Astrocyte (in vitro differentiated cells and primary cell): ENCODE data around the gene MEGF6. TPM values are rescaled to one million over a fixed set of nuclear protein-coding genes. Genes with fewer than 3 reads are reported as not detected.

Experiments
- DNase-seq: peaks from one replicate; pipeline ENCODE4 v3.0.0-alpha.2; 2010; ENCODE audit warnings: low read depth
- FAIRE-seq: peaks from 2 replicates; lab custom pipeline; 2011; peaks lifted over from hg19 to GRCh38; lab: Jason Lieb, UNC
- H2AFZ ChIP-seq: 2 replicates; pipeline ENCODE4 v1.6.0; 2012; ENCODE audit warnings: low read depth, low read length, inconsistent platforms
- H3K27ac ChIP-seq: 2 replicates; pipeline ENCODE4 v1.5.1; 2011; ENCODE audit warnings: low read depth, low read length, inconsistent platforms
- H3K27me3 ChIP-seq: 2 replicates; pipeline ENCODE4 v1.6.0; 2011; ENCODE audit warnings: low read length, inconsistent platforms; ENCODE audit not compliant: insufficient read depth
- H3K36me3 ChIP-seq: 2 replicates; pipeline ENCODE4 v1.5.1; 2011; ENCODE audit warnings: low read length, inconsistent platforms; ENCODE audit not compliant: insufficient read depth
- H3K4me1 ChIP-seq: 2 replicates; pipeline ENCODE4 v1.5.1; 2011; ENCODE audit warnings: low read length, inconsistent platforms; ENCODE audit not compliant: insufficient read depth
- H3K4me2 ChIP-seq: 2 replicates; pipeline ENCODE4 v1.6.0; 2012; ENCODE audit warnings: low read length, inconsistent platforms
- H3K4me3 ChIP-seq: 2 replicates; pipeline ENCODE4 v1.5.1; 2011; ENCODE audit warnings: low read depth, mild to moderate bottlenecking, low read length, inconsistent platforms; ENCODE audit not compliant: insufficient read depth
- H3K79me2 ChIP-seq: 2 replicates; pipeline ENCODE4 v1.6.0; 2012; ENCODE audit warnings: mild to moderate bottlenecking, low read length, inconsistent platforms; ENCODE audit not compliant: insufficient read depth
- H3K9ac ChIP-seq: 2 replicates; pipeline ENCODE4 v1.6.0; 2012; ENCODE audit warnings: mild to moderate bottlenecking, low read length, inconsistent platforms
- H3K9me3 ChIP-seq: 2 replicates; pipeline ENCODE4 v1.5.1; 2012; ENCODE audit warnings: low read depth, mild to moderate bottlenecking, low read length, inconsistent platforms; ENCODE audit not compliant: insufficient read depth
- H4K20me1 ChIP-seq: 2 replicates; pipeline ENCODE4 v1.6.0; 2012; ENCODE audit warnings: low read length, inconsistent platforms; ENCODE audit not compliant: insufficient read depth
- H3K27ac Mint-ChIP-seq: one replicate; pipeline ENCODE4 v1.8.0; 2021; ENCODE audit warnings: mild to moderate bottlenecking, mixed read lengths; ENCODE audit not compliant: unreplicated experiment
- H3K27me3 Mint-ChIP-seq: one replicate; pipeline ENCODE4 v1.8.0; 2021; ENCODE audit warnings: low read depth, mixed read lengths; ENCODE audit not compliant: unreplicated experiment
- H3K36me3 Mint-ChIP-seq: one replicate; pipeline ENCODE4 v1.8.0; 2021; ENCODE audit warnings: low read depth, mixed read lengths; ENCODE audit not compliant: unreplicated experiment
- H3K4me1 Mint-ChIP-seq: one replicate; pipeline ENCODE4 v1.8.0; 2021; ENCODE audit warnings: low read depth, mixed read lengths; ENCODE audit not compliant: unreplicated experiment
- H3K4me3 Mint-ChIP-seq: one replicate; pipeline ENCODE4 v1.8.0; 2021; ENCODE audit warnings: mild to moderate bottlenecking, moderate library complexity, mixed read lengths; ENCODE audit not compliant: unreplicated experiment
- H3K9me3 Mint-ChIP-seq: one replicate; pipeline ENCODE4 v1.8.0; 2021; ENCODE audit warnings: mild to moderate bottlenecking, mixed read lengths; ENCODE audit not compliant: unreplicated experiment
- CTCF ChIP-seq: IDR thresholded peaks from 2 replicates; pipeline ENCODE4 v1.5.1; 2011; ENCODE audit warnings: low read depth, mild to moderate bottlenecking, inconsistent platforms, low read length, moderate library complexity; ENCODE audit not compliant: insufficient read depth
- EZH2 ChIP-seq: IDR thresholded peaks from 2 replicates; pipeline ENCODE4 v1.6.1; 2012; ENCODE audit warnings: mild to moderate bottlenecking, low read length, inconsistent platforms; ENCODE audit not compliant: insufficient read depth
- total RNA-seq: library from RNA; stranded (reverse); gene quantifications from 2 replicates; pipeline ENCODE4 v1.2.1, GENCODE V29; 2021

MEGF6 gene
- total RNA-seq, 1 donor from 2014 or later, result 14.8 TPM

- Mint-ChIP-seq H3K4me3 (no peak overlapping the region), H3K9me3 (no peaks in the 10 kb centered on the region), H3K27ac (no peak overlapping the region), H3K36me3 (no peaks in the 10 kb centered on the region), H3K4me1 (no peaks in the 10 kb centered on the region), H3K27me3 (no peaks in the 10 kb centered on the region)
- Histone ChIP-seq H3K4me1 (peaks cover 25% of the 10 kb centered on the region), H3K9ac (no peak overlapping the region), H2AFZ (no peak overlapping the region), H3K4me3 (no peak overlapping the region), H3K27ac (no peak overlapping the region), H3K9me3 (no peaks in the 10 kb centered on the region), H4K20me1 (no peaks in the 10 kb centered on the region), H3K27me3 (no peaks in the 10 kb centered on the region), H3K36me3 (no peaks in the 10 kb centered on the region), H3K79me2 (no peaks in the 10 kb centered on the region), H3K4me2 (no peak overlapping the region)
- FAIRE-seq (no peak), DNase-seq (no peak)
- TF ChIP-seq EZH2 (no peak), CTCF (no peak)
These were observed 111.7 kb downstream of the MEGF6 start for GRCh38 chr1:3499611-3500010.

GRCh38 chr1:3498986-3499385, 112.3 kb downstream of the MEGF6 start:
- H4K20me1 ChIP-seq, result no peaks in the 10 kb centered on the region
- Mint-ChIP-seq H3K27me3 (no peaks in the 10 kb centered on the region), H3K4me3 (no peak overlapping the region), H3K27ac (no peak overlapping the region), H3K36me3 (no peaks in the 10 kb centered on the region), H3K9me3 (no peaks in the 10 kb centered on the region), H3K4me1 (no peaks in the 10 kb centered on the region)
- DNase-seq, result no peak
- no peaks in the 10 kb centered on the region for H3K79me2 ChIP-seq
- no peak overlapping the region for H3K4me3 ChIP-seq
- no peaks in the 10 kb centered on the region for H3K27me3 ChIP-seq
- FAIRE-seq, result no peak
- no peak overlapping the region for H3K9ac ChIP-seq
- no peak overlapping the region for H3K4me2 ChIP-seq
- peaks cover 21% of the 10 kb centered on the region for H3K4me1 ChIP-seq
- no peaks in the 10 kb centered on the region for H3K36me3 ChIP-seq
- H3K9me3 ChIP-seq, result no peaks in the 10 kb centered on the region
- no peak overlapping the region for H3K27ac ChIP-seq
- no peak for TF ChIP-seq EZH2
- no peak for TF ChIP-seq CTCF
- no peak overlapping the region for H2AFZ ChIP-seq

GRCh38 chr1:3498246-3498930, 112.9 kb downstream of the MEGF6 start:
- no peak overlapping the region for H2AFZ ChIP-seq
- TF ChIP-seq EZH2 (no peak), CTCF (no peak)
- Mint-ChIP-seq H3K4me1 (no peaks in the 10 kb centered on the region), H3K36me3 (no peaks in the 10 kb centered on the region), H3K27me3 (no peaks in the 10 kb centered on the region), H3K9me3 (no peaks in the 10 kb centered on the region), H3K4me3 (no peak overlapping the region), H3K27ac (no peak overlapping the region)
- H3K27ac ChIP-seq, result no peak overlapping the region
- no peak overlapping the region for H3K9ac ChIP-seq
- H3K9me3 ChIP-seq, result no peaks in the 10 kb centered on the region
- FAIRE-seq, result no peak
- no peaks in the 10 kb centered on the region for H3K79me2 ChIP-seq
- H3K27me3 ChIP-seq, result no peaks in the 10 kb centered on the region
- no peak for DNase-seq
- peaks cover 15% of the 10 kb centered on the region for H3K4me1 ChIP-seq
- no peaks in the 10 kb centered on the region for H3K36me3 ChIP-seq
- H4K20me1 ChIP-seq, result no peaks in the 10 kb centered on the region
- H3K4me3 ChIP-seq, result no peak overlapping the region
- H3K4me2 ChIP-seq, result no peak overlapping the region
